A549 (cell line): ENCODE data around the gene SYNPO2.

Source experiments
- CBX2 ChIP-seq: fragments of 200-600 bp; sonication (generic); IDR thresholded peaks from 2 replicates; pipeline ENCODE4 v1.6.1; 2016; ENCODE audit warnings: low read depth, mild to moderate bottlenecking, borderline replicate concordance
- CTCF ChIP-seq: fragments of >200 bp; sonication (Bioruptor Twin); formaldehyde crosslinking; IDR thresholded peaks from 3 replicates; pipeline ENCODE4 v1.5.1; 2016
- MAFK ChIP-seq: fragments of 450-650 bp; IDR thresholded peaks from 2 replicates; pipeline ENCODE4 v1.6.1; 2014; ENCODE audit not compliant: partially characterized antibody
- USF2 ChIP-seq: fragments of 450-650 bp; IDR thresholded peaks from 2 replicates; pipeline ENCODE4 v1.6.1; 2014; ENCODE audit warnings: antibody characterized with exemption

GRCh38 chr4:119008761-119009160, 120.1 kb downstream of the SYNPO2 start:
- TF ChIP-seq CTCF (no peak), USF2 (no peak), MAFK (no peak), CBX2 (no peak)
